Coronary artery (tissue), 2 donors: Measurements from ENCODE around the gene VANGL1.

Experiments
- DNase-seq: peaks from one replicate; pipeline ENCODE4 v3.0.0-alpha.2; 2017; ENCODE audit warnings: low spot score
- H3K27ac ChIP-seq, 2 donors: fragments of 200-600 bp; sonication (generic); one replicate each; pipeline ENCODE4 v1.5.1; 2016 to 2019
- H3K4me3 ChIP-seq: fragments of 200-600 bp; sonication (generic); 2 replicates; pipeline ENCODE4 v1.5.1; 2016; ENCODE audit warnings: mild to moderate bottlenecking, moderate library complexity
- TF ChIP-seq, protein P1 (sequence below): fragments of 200-600 bp; sonication (generic); IDR thresholded peaks from one replicate; pipeline ENCODE4 v1.5.1; 2019; ENCODE audit warnings: antibody characterized with exemption

The VANGL1 gene

DNA sequence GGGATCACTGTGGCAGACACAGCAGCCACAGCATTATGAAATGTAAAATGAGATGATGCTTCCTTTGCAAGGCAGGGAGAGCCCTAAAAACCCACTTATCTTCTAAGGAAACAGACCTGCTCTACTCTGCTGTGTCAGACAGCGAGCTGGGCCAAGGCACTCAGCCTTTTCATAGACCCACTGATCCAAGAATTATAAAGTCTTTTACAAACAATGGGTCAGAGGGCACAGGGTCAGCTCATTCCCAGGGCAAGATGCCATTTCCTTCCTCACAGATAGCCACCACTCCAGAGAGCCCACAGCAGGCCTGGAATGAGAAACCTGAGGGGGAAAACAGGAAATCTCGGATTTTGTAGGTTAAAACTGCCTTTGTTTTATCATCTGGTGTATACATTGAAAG lies 83.8 kb downstream of the VANGL1 start:
- H3K27ac ChIP-seq: peak overlapping the region; percentile 44 to 85
- no peak for DNase-seq
- TF ChIP-seq, protein P1, sequence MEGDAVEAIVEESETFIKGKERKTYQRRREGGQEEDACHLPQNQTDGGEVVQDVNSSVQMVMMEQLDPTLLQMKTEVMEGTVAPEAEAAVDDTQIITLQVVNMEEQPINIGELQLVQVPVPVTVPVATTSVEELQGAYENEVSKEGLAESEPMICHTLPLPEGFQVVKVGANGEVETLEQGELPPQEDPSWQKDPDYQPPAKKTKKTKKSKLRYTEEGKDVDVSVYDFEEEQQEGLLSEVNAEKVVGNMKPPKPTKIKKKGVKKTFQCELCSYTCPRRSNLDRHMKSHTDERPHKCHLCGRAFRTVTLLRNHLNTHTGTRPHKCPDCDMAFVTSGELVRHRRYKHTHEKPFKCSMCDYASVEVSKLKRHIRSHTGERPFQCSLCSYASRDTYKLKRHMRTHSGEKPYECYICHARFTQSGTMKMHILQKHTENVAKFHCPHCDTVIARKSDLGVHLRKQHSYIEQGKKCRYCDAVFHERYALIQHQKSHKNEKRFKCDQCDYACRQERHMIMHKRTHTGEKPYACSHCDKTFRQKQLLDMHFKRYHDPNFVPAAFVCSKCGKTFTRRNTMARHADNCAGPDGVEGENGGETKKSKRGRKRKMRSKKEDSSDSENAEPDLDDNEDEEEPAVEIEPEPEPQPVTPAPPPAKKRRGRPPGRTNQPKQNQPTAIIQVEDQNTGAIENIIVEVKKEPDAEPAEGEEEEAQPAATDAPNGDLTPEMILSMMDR: no peak

DNA sequence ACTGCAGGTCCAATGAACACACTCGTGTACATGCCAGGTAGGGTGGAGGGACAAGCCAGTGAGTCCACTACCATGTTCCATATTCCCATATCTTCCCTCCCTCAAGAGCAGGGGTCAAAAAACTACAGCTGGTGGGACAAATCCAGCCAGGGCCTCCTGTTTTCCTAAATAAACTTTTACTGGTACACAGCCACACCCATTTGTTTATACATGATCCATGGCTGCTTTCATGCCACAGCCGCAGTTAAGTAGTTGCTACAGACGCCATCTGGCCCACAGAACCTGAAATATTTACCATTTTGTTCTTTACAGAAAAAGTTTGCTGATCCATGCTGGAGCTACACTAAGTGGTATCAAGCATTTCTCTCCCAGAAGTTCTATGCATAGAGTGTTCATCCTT lies 84.4 kb downstream of the VANGL1 start:
- TF ChIP-seq, protein P1: no peak
- Histone ChIP-seq H3K27ac (peak overlapping the region; percentile 44 to 85), H3K4me3 (no peak overlapping the region)
- no peak for DNase-seq

More for the DNA sequence above, 83.8 kb downstream of the VANGL1 start:
- H3K4me3 ChIP-seq: no peak overlapping the region

DNA sequence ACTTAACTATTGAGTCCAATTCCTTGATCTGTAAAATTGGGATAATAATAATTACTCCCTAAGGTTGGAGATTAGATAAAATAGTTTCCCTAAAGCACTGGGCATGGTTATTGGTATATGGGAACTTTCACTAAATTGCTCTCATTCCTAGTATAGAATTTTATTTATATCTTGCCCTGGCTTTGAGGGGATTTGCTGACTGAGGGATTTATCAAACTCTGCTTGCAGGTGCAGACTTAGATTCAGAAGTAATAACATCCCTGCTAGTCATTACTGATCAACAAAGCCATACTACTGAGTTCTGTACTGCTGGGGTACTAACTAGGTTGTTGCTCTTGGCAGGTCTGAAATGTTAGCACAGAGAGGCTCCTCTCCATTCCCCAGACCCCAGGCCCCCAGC lies 84.8 kb downstream of the VANGL1 start:
- TF ChIP-seq, protein P1: no peak
- Histone ChIP-seq H3K27ac (peak overlapping the region; percentile 80 to 85), H3K4me3 (no peak overlapping the region)
- no peak for DNase-seq

DNA sequence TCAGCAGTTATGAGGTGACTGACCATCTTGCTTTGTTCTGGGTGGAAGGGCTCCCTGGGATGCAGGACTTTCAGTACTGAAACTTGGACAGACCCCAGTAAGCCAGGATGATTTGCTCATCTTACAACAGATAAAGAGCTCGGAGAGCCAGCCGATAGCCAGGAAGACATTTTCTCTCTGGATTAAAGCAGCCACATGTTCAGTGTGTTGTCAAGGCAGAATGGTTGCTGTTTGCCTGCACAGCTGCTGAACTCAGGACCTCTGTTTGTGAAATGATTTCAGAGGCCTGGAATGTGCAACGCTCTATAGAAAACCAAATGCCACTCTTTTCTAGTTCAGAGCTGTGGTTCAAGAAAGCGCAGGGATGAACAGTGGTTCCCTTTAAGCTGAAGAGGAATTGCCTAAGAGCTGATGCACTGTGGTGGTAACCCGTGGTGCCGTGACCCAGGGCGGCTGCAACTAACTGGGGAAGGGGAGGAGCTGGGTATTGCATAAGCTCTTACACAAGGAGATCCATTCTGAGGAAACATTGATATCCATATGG lies 86.0 kb downstream of the VANGL1 start:
- H3K4me3 ChIP-seq: peak overlapping the region; percentile 18
- peak; percentile 85 for DNase-seq
- peak overlapping the region; percentile 80 to 85 for H3K27ac ChIP-seq
- TF ChIP-seq, protein P1: no peak

DNA sequence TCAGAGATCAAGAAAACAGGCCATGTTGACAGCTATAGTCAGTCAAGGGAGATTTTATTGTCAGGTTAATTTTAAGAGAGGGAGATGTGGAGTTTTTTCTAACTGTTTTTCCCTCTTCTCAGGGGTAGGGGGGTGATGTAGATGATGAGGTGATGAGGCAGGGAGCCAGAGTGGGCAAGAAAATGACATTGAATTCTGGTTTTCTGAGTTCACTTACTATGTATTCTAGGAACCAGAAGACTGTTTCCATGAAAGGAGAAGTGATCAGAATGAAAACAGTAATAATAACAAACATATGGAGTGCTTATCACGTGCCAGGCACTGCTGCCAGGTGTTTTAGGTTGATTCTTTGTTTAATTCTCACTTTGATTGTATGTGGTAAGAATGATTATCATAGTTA lies 86.6 kb downstream of the VANGL1 start:
- no peak for DNase-seq
- H3K27ac ChIP-seq: peak overlapping the region; percentile 80 to 85

DNA sequence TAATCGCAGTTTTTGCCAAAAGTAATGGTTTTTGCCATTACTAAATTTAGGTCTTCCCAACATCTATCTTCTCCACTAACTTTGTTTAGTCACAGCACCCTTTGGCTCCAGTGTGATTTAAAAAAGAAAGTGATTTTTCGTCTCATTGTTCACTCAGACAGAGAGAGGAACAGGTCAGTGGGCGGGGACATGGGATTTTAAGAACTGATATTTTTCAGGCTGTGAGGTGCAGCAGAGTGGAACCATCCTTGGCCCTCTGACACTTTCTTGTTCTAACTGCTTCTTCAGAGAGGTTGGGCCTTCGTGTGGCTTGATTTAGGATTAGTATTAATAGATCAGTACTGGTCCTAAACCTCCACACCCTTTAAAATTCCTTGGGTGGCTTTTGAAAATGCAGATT lies 88.0 kb downstream of the VANGL1 start:
- no peak for DNase-seq
- Histone ChIP-seq H3K27ac (no peak overlapping the region), H3K4me3 (no peak overlapping the region)
- TF ChIP-seq, protein P1: no peak

More for the DNA sequence above, 86.6 kb downstream of the VANGL1 start:
- H3K4me3 ChIP-seq: no peak overlapping the region
- TF ChIP-seq, protein P1: no peak

DNA sequence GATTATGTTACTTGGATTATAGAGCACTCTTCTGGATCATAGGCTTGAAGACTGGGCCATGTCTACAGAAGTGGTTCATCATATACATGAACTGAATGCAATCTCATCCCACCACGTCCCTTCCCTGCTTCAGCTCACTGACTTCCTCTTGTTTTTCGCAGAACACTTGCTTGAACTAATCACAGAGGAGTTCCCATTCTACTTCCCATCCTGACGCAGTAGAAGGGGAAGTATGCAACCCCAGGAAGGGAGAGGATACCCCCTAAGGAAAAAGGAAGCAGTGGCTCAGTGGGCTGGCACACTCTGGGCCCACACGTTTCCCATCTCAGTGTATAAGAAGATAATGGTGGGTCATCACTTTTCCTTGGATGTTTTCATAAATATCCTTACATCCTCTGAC lies 90.5 kb downstream of the VANGL1 start:
- no peak for DNase-seq
- H3K27ac ChIP-seq: no peak overlapping the region
- no peak overlapping the region for H3K4me3 ChIP-seq
- TF ChIP-seq, protein P1: no peak
